Neural cell (in vitro differentiated cells): Measurements from ENCODE around the gene SYT6. TPM values are rescaled to one million over a fixed set of nuclear protein-coding genes. Genes with fewer than 3 reads are reported as not detected.

Source experiments
- H2AFZ ChIP-seq: fragments of 200-600, 300-800 bp; sonication (generic), shearing (Covaris generic); 2 replicates; pipeline ENCODE4 v1.6.0; 2014; ENCODE audit warnings: low read depth, mild to moderate bottlenecking, antibody characterized with exemption, low read length, moderate library complexity
- H3F3A ChIP-seq: fragments of 200-600 bp; shearing (Covaris generic); 2 replicates; pipeline ENCODE4 v1.6.1; 2016; ENCODE audit warnings: mild to moderate bottlenecking, moderate library complexity, mixed read lengths, antibody characterized with exemption, low read length; ENCODE audit not compliant: insufficient read depth, poor library complexity, severe bottlenecking
- H3K27ac ChIP-seq: fragments of 200-600, 300-800 bp; sonication (generic), shearing (Covaris generic); 2 replicates; pipeline ENCODE4 v1.5.1; 2014; ENCODE audit warnings: mild to moderate bottlenecking, low read length, moderate library complexity
- H3K27me3 ChIP-seq: fragments of 300-800, 200-600 bp; sonication (generic), shearing (Covaris generic); 2 replicates; pipeline ENCODE4 v1.6.0; 2014; ENCODE audit warnings: mild to moderate bottlenecking, low read depth, low read length, moderate library complexity; ENCODE audit not compliant: insufficient read depth
- H3K36me3 ChIP-seq: fragments of 300-800, 200-600 bp; sonication (generic), shearing (Covaris generic); 2 replicates; pipeline ENCODE4 v1.5.1; 2014; ENCODE audit warnings: mild to moderate bottlenecking, antibody characterized with exemption, low read length, moderate library complexity; ENCODE audit not compliant: insufficient read depth
- H3K4me2 ChIP-seq: fragments of 300-800, 200-600 bp; sonication (generic), shearing (Covaris generic); 2 replicates; pipeline ENCODE4 v1.6.0; 2014; ENCODE audit warnings: mild to moderate bottlenecking, low read length
- H3K4me3 ChIP-seq: fragments of 300-800, 200-600 bp; sonication (generic), shearing (Covaris generic); 2 replicates; pipeline ENCODE4 v1.5.1; 2014; ENCODE audit warnings: mild to moderate bottlenecking, low read length, moderate library complexity
- H3K79me2 ChIP-seq: fragments of 200-600 bp; shearing (Covaris generic); replicated peaks from 2 replicates; pipeline ENCODE4 v1.6.0; 2014; ENCODE audit warnings: mild to moderate bottlenecking, low read length, moderate library complexity; ENCODE audit not compliant: insufficient read depth
- H3K9ac ChIP-seq: fragments of 300-800, 200-600 bp; sonication (generic), shearing (Covaris generic); 2 replicates; pipeline ENCODE4 v1.6.1; 2016; ENCODE audit warnings: mild to moderate bottlenecking, low read length, mixed read lengths
- H3K9me2 ChIP-seq: fragments of 200-600 bp; shearing (Covaris generic); 2 replicates; pipeline ENCODE4 v1.6.1; 2016; ENCODE audit warnings: mild to moderate bottlenecking, low read length, mixed read lengths; ENCODE audit not compliant: insufficient read depth
- H3K9me3 ChIP-seq: fragments of 200-600, 300-800 bp; sonication (generic), shearing (Covaris generic); 2 replicates; pipeline ENCODE4 v1.6.1; 2016; ENCODE audit warnings: mild to moderate bottlenecking, mixed run types, low read length, moderate library complexity, mixed read lengths
- H4K20me1 ChIP-seq: fragments of 200-600 bp; shearing (Covaris generic); 2 replicates; pipeline ENCODE4 v1.6.1; 2016; ENCODE audit warnings: mild to moderate bottlenecking, mixed run types; ENCODE audit not compliant: insufficient read depth
- CTCF ChIP-seq: fragments of 450-650 bp; IDR thresholded peaks from 2 replicates; pipeline ENCODE4 v1.5.1; 2014; ENCODE audit warnings: antibody characterized with exemption, mild to moderate bottlenecking, moderate library complexity; ENCODE audit not compliant: poor library complexity, severe bottlenecking
- EZH2 ChIP-seq: fragments of 200-600, 300-800 bp; shearing (Covaris generic), sonication (generic); IDR thresholded peaks from 2 replicates; pipeline ENCODE4 v1.6.1; 2014; ENCODE audit warnings: antibody characterized with exemption, low read length, borderline replicate concordance, mild to moderate bottlenecking; ENCODE audit not compliant: insufficient read depth, poor library complexity, severe bottlenecking
- POLR2AphosphoS5 ChIP-seq: IDR thresholded peaks from 2 replicates; pipeline ENCODE4 v1.6.1; 2012
- REST ChIP-seq: IDR thresholded peaks from 2 replicates; pipeline ENCODE4 v1.6.1; 2012; ENCODE audit warnings: borderline replicate concordance
- TAF1 ChIP-seq: IDR thresholded peaks from 2 replicates; pipeline ENCODE4 v1.6.1; 2012; ENCODE audit warnings: low read depth
- polyA plus RNA-seq: library from polyadenylated mRNA; depleted of rRNA; stranded (reverse); fragments of >200 nt; gene quantifications from 2 replicates; pipeline ENCODE4 v1.2.3, GENCODE V29; 2014

SYT6 gene
- polyA plus RNA-seq, 1 donor from 2014 or later: 8.1 TPM

- Histone ChIP-seq H3F3A (no peaks in the 10 kb centered on the region), H3K9me3 (no peaks in the 10 kb centered on the region), H2AFZ (no peak overlapping the region), H3K4me2 (no peak overlapping the region), H3K4me3 (no peak overlapping the region), H3K27me3 (no peaks in the 10 kb centered on the region), H3K9ac (no peak overlapping the region), H3K27ac (no peak overlapping the region), H3K36me3 (no peaks in the 10 kb centered on the region), H4K20me1 (no peaks in the 10 kb centered on the region), H3K79me2 (no peaks in the 10 kb centered on the region), H3K9me2 (no peaks in the 10 kb centered on the region)
- no peak for TF ChIP-seq EZH2
Observed at GRCh38 chr1:114195819-114196218, 42.1 kb upstream of the SYT6 start.

- Histone ChIP-seq H3F3A (no peaks in the 10 kb centered on the region), H3K36me3 (no peaks in the 10 kb centered on the region), H3K4me2 (no peak overlapping the region), H3K4me3 (no peak overlapping the region), H3K79me2 (no peaks in the 10 kb centered on the region), H3K9ac (no peak overlapping the region), H3K27ac (no peak overlapping the region), H3K9me3 (no peaks in the 10 kb centered on the region), H2AFZ (no peak overlapping the region), H4K20me1 (no peaks in the 10 kb centered on the region), H3K9me2 (no peaks in the 10 kb centered on the region), H3K27me3 (no peaks in the 10 kb centered on the region)
- TF ChIP-seq REST: no peak
- TF ChIP-seq POLR2AphosphoS5: no peak
- no peak for TF ChIP-seq TAF1
- TF ChIP-seq EZH2: no peak
Observed at GRCh38 chr1:114192328-114192727, 38.7 kb upstream of the SYT6 start.

GRCh38 chr1:114189398-114189797 lies 35.7 kb upstream of the SYT6 start:
- Histone ChIP-seq H3K79me2 (no peaks in the 10 kb centered on the region), H2AFZ (no peak overlapping the region), H3K9ac (no peak overlapping the region), H3K4me2 (no peak overlapping the region), H3K9me2 (no peaks in the 10 kb centered on the region), H4K20me1 (no peaks in the 10 kb centered on the region), H3K4me3 (no peak overlapping the region), H3K27ac (no peak overlapping the region), H3F3A (no peaks in the 10 kb centered on the region), H3K27me3 (no peaks in the 10 kb centered on the region), H3K36me3 (no peaks in the 10 kb centered on the region), H3K9me3 (no peaks in the 10 kb centered on the region)
- no peak for TF ChIP-seq CTCF
- no peak for TF ChIP-seq REST
